ENCODE data around the gene NR5A1. TPM values are rescaled to one million over a fixed set of nuclear protein-coding genes. Genes with fewer than 3 reads are reported as not detected.
A peak's percentile ranks its signal among the peaks of the same experiment; 100 is the strongest.

Gene NR5A1
- total RNA-seq, 2 donors from 2014 or later = not detected

GRCh38 chr9:124485201-124485600 lies 22.0 kb downstream of the NR5A1 start:
- H3K36me3 ChIP-seq = no peaks in the 10 kb centered on the region
- H3K9me3 ChIP-seq = no peaks in the 10 kb centered on the region
- DNase-seq (ENCODE audit: low spot score) = no peak
- no peak for TF ChIP-seq CTCF (IDR thresholded peaks at IDR 0.05)
- H3K27me3 ChIP-seq = no peaks in the 10 kb centered on the region
- H3K4me1 ChIP-seq = no peaks in the 10 kb centered on the region
- no peak overlapping the region for H3K4me3 ChIP-seq
- no peak overlapping the region for H3K27ac ChIP-seq

GRCh38 chr9:124483481-124483880 lies 23.7 kb downstream of the NR5A1 start:
- no peak for TF ChIP-seq CTCF (IDR thresholded peaks at IDR 0.05)
- Histone ChIP-seq H3K9me3 (no peaks in the 10 kb centered on the region), H3K4me3 (no peak overlapping the region), H3K27ac (no peak overlapping the region), H3K27me3 (no peaks in the 10 kb centered on the region), H3K36me3 (no peaks in the 10 kb centered on the region), H3K4me1 (no peaks in the 10 kb centered on the region)
- DNase-seq (ENCODE audit: low spot score) = no peak

- DNase-seq (ENCODE audit: low spot score) = no peak
- no peak overlapping the region for H3K27ac ChIP-seq
Observed at GRCh38 chr9:124482431-124483031, 24.7 kb downstream of the NR5A1 start.

GRCh38 chr9:124481115-124481514 lies 26.1 kb downstream of the NR5A1 start:
- Histone ChIP-seq H3K9me3 (no peaks in the 10 kb centered on the region), H3K27me3 (peaks cover 0 to 10% of the 10 kb centered on the region in 2 donors), H3K4me1 (peaks cover 0 to 12% of the 10 kb centered on the region in 2 donors), H3K4me3 (no peak overlapping the region), H3K36me3 (no peaks in the 10 kb centered on the region), H3K27ac (no peak overlapping the region)
- no peak for TF ChIP-seq CTCF (IDR thresholded peaks at IDR 0.05)
- DNase-seq (ENCODE audit: low spot score) = no peak

More at GRCh38 chr9:124482431-124483031, 24.7 kb downstream of the NR5A1 start:
- Histone ChIP-seq H3K9me3 (no peaks in the 10 kb centered on the region), H3K36me3 (no peaks in the 10 kb centered on the region), H3K4me3 (no peak overlapping the region), H3K27me3 (peaks cover 0 to 5% of the 10 kb centered on the region in 2 donors), H3K4me1 (peaks cover 0 to 7% of the 10 kb centered on the region in 2 donors)
- no peak for TF ChIP-seq CTCF (IDR thresholded peaks at IDR 0.05)

- H3K27ac ChIP-seq = no peak overlapping the region
- no peak for DNase-seq (ENCODE audit: low spot score)
- H3K36me3 ChIP-seq = no peaks in the 10 kb centered on the region
- H3K4me1 ChIP-seq = peaks cover 0 to 12% of the 10 kb centered on the region in 2 donors
- TF ChIP-seq CTCF (IDR thresholded peaks at IDR 0.05) = peak in 1 of 2 donors; percentile 49
- peaks cover 0 to 10% of the 10 kb centered on the region in 2 donors for H3K27me3 ChIP-seq
- H3K4me3 ChIP-seq = no peak overlapping the region
- no peaks in the 10 kb centered on the region for H3K9me3 ChIP-seq
Observed at GRCh38 chr9:124480621-124480981, 26.6 kb downstream of the NR5A1 start.
